ENCODE data around the gene SLCO4A1.
A peak's percentile ranks its signal among the peaks of the same experiment; 100 is the strongest.

The SLCO4A1 gene

DNA sequence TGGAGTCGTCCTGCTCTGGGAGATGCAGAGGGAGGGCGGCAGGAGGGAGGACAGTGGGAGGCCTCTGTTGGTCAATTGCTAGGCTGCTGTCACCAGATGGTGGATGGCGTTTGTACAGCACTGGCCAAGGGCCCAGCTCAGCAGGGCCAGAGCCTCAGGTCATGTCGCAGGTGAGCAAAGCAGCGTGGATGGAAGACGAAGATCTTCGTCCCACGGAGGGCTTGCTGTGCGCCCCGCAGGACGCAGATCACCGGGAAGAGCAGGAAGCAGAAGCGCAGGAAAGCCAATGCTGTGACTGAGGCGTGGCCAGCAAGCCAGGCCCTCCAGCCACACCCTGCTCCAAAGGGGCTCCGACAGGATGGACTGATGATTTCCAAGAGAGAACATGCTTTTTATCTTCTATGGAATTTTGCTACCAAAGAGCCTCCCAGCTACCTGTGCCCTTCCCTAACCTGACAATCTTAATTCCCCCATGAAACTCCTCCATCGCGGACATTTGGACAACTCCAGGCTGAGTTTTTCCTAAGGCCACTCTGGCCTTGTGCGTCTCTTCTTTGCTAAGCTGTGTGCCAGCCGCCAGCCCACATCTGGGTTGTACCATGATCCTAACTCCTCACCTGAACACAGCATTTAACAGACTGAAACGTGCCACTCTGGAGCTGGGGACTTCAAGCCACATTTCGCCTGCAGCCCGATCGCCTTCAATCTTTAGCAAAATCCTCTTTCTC is 3.5 kb upstream of the SLCO4A1 start:
- no peak for DNase-seq (ENCODE audit: low spot score)

DNA sequence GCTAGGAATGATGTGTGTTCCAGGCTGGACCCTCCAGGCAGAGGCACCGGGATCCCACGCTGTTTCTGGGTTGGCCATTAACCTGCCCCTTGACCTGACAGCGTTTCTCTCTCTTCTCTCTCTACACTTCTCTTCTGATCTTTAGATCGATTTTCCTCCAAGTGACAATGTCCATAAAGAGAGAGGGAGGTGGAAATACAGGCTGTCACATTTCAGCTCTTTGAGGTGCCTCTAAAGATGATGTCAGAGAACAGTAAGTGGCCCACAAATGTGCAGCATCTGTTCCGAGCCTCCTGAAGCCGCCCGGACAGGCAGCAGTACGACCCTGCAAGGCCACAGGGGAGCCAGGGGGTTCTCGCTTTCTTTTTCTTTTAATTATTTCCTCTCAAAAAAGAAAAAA is 2.5 kb upstream of the SLCO4A1 start:
- DNase-seq (ENCODE audit: low spot score), result no peak

DNA sequence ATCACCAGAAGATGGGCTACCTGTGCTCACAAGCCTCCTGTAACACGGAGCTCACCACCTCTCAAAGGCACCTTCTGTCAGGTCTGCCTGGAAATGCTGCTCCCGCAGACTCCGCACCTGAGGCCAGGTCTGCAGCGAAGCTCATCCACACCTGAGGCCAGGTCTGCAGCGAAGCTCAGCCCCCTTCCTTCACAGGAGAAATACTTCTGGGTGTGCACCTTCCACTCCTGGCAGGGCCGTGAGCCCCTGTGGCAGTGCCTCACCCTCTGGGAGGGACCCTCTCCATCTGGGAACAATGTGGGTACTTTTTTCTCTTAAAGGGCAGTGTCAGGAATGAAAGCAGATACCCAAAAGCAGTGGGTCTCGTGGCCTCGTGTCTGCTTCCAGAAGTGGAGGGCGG is 1.4 kb upstream of the SLCO4A1 start:
- DNase-seq (ENCODE audit: low spot score), result no peak

DNA sequence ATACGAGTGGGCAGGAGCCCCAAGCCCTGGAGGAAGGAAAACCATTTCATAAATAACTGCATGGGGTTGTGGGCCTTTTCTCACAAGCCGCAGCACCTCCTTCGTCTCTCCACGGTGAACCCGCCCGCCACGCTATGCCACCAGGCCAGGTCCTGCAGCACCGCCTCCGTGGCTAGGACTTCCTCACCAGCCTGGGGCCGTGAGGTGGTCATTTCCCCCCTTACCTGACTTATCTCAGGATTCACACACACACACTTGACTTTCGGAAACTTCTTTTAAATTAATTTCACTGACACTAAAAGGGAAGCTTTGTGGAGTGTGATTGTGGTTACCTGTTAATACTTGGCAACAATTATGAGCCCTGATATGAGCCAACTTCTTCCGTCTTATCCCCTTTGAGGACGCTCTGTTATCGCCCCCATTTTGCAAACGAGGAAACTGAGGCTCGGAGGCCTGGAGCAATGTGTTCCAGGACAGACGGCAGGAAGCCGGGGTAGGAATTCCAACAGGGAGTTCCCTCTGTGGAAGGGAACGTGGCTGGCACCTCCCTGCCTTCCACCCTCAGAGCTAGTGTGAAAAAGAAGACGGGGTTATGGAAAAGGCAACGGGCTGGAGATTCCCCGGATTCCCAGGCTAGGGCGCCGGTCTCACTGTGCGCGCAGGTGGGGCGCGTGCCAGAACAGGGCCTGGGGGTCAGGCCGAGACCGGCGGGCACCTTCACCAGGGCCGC is 817 bp upstream of the SLCO4A1 start:
- DNase-seq (ENCODE audit: low spot score), result no peak

DNA sequence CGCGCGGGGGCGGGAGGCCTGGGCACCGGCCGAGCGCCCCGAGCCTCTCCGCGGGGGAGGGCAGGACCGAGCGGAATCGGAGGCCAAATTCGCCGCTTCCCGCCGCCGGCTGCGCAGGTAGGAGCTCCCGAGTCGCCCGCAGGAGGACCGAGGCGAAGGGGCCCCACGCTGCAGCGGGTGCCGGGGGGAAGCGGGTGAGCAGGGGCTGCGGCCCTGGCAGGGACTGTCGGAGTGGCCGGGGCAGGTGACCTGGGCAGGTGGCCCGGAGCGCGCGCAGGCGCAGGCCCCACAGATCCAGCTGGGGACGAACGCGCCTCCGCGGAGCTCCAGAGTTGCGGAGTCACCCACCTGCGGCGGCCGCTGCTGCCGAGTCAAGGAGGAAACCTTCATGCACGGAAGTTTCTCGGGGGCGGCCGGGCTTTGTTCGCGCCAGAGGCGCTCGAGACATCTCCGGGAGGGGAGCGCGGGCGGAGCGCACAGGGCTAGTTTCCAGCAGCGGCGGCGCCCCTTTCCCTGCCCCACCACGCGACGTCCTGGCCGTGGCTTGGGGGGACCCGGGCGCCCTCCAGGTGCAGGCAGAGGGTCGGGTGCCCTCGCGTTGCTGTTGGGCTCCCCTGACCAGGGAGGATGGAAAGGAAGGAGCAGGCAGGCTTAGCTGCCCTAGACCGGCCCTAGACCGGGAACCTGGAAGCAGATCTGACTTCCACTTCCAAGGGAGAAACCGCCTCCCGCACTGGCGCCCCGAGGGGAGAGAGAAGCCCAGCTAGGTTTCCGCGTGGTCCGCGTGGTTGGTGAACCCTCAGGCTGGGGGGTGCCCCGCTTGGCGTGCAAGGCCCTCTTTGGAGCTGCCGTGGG is 590 bp downstream of the SLCO4A1 start:
- DNase-seq (ENCODE audit: low spot score), result no peak

DNA sequence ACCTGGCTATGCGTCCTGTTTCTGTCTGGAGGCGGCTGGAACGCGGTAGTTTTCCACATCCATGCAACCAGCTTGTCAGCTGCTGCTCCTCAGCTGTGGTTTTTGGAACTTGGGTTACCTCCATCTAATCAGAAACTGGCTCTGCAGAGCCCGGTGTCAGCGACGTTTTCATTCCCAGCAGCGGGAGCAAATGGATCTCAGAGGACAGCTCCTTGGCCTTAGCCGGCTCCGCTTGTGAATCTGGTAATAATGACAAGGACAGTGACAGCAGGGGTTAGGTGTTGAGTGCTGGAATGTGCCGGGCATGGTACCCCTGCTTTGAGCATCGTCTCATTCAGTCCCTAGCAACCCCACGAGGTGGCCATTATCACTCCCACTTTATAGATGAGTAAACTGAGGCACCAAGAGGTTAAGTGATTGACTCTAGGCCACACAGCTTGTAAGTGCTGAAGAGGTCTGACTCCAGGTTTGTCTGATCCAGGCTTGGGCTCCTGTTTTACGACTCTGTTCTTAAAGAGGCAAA is 1.3 kb downstream of the SLCO4A1 start:
- no peak for DNase-seq (ENCODE audit: low spot score)

DNA sequence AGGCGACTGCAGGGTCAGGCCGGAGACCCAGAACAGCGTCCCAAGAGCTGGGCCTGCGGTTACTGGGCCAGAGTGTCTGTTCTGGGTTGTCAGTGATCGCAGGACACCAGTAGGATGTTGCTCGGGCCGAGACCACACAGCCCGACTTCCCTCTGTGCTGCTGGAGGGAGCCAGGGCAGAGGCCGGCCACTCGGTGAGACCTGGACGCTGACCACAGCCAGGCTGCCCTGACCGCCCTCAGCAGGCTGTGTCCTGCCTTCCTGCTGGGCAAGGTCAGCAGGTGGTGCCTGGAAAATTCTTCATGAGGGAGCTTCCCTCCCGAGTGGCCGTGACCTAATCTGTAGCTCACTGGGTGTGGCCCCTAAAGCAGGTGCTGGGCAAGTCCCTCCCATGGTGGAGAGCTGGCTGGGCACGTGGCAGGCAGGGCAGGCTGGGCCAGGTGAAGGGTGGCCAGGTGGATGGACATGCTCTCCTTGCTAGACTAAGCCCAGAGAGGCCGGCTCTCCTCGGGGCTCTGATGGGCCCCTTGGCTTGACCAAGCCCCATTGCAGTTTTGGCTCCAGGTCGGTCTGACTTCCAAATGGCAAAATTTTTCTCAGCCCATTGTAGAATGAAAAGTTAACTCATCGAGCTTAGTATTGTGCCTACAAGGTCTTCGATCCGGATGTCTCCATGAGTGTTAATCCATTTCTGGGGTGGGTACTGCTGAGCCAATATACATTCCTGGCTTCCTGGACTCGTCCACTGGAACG is 1.9 kb downstream of the SLCO4A1 start:
- no peak for DNase-seq (ENCODE audit: low spot score)

DNA sequence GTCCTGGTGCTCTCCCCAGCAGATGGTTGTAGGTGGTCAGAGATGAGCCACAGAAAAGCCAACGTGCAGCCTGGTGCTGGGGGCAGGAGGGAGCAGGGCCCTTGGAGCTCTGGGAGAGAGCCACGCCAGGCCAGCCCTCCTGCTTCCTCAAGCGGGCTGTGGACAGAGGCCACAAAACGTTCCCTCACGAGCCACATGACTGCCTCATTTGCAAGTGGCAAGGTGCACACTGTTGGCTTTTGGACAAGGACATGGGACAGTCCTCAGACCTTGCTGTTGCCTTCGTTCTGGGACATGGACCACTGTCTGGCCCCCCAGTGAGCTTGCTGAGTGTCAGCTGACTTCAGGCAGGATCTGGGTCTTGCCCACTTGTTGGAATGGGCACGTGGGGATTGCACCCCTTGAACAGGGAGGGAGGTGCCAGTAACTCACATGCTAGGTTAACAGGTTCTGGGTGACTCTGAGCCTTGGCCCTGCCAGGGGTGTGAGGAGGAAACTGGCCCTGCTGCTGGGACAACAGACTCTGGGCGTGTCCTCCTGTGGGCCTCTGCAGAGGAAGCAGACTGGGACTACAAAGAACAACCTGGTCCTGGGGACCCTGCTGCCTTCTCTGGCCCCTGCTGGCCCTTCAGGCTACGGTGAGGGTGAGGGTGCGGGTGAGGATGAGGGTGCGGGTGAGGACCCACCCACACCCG is 2.6 kb downstream of the SLCO4A1 start:
- no peak for DNase-seq (ENCODE audit: low spot score)

DNA sequence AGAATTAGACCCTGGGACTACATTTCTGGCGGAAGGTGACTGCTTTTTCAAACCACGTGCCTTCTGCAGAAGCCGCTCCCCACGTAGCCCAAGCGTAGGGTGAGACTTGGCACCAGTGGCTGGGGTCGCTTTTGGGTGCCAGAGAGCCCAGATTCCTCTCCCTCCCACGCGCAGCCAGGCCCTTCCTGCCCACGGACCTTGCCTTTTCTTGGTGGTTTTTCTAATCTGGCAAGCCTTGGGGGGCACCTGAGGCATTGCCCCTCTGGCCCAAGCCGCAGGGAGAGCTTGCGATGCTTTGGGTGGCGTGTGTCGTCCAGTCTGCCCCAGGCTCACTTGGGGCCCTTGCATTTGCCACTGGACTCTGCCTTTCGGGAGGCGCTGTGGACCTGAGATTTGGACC is 3.3 kb downstream of the SLCO4A1 start:
- DNase-seq (ENCODE audit: low spot score), result no peak

DNA sequence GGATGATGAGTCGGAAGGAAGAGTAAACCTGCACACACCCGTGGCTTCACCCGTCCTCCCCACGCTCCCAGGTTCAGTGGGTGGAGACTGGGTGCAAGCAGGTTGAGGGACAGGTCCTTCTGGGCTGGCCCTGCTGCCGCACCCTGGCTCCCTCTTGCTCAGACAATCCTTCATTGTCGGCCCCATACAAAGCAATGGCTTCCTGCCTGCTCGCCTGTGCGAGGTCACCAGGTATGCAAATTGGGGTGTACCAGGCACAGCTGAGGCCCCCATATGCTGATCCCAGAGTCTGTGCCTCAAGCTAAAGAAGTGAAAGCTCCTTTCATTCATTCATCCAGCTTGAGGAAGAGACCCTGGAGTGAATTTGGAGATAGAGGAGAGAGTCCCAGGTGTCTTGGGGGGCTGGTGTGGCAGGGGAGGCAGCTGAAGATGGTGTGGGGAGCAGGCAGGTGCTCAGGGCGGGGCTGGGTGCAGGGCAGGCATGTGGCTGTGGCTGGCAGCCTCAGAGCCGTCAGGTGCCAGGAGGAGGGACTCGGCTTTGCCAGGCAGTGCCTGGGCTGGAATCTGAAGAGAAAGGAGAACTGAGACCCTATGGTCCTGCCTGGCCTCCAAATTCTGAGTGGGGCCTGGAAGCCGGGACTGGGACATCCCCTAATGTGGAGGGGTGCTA is 4.7 kb downstream of the SLCO4A1 start:
- DNase-seq (ENCODE audit: low spot score), result no peak

DNA sequence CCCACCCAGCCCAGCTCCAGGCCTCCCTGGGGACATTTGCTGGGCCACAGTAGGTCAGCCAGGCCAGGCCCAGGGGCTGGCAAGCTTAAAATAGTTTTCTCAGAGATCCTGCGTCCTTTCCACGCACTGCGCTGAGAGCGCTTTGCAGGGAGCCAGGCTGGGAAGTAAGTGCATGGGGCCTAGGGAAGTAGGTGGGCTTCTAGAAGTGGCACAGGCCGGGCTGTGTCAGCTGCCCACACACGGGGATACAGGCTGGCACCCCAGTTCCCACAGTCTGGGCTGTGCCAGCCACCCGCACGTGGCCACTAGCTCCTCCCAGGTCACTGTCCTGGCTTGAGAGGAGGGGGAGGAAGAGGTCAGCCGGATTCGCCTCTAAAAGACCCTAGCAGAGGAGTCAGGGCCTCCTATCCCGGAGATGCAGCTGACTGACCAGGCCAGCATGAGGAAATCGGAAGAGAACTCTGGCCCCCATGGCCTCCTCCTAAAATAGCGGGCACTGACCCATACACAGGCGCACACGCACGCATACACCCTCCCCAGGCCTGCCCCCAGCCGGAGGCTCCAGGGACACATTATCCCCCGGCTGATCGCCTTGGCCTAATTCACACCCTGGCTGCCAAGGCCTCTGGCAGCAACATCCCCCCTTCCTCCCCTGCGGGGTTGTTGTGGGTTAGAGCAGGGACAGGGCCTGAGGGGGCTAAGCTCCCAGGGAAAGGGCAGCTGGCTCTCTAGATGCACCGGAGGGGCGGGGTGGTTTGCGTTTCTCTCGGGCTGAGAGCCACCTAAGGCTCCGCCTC is 5.4 kb downstream of the SLCO4A1 start:
- DNase-seq (ENCODE audit: low spot score), result peak; percentile 44

DNA sequence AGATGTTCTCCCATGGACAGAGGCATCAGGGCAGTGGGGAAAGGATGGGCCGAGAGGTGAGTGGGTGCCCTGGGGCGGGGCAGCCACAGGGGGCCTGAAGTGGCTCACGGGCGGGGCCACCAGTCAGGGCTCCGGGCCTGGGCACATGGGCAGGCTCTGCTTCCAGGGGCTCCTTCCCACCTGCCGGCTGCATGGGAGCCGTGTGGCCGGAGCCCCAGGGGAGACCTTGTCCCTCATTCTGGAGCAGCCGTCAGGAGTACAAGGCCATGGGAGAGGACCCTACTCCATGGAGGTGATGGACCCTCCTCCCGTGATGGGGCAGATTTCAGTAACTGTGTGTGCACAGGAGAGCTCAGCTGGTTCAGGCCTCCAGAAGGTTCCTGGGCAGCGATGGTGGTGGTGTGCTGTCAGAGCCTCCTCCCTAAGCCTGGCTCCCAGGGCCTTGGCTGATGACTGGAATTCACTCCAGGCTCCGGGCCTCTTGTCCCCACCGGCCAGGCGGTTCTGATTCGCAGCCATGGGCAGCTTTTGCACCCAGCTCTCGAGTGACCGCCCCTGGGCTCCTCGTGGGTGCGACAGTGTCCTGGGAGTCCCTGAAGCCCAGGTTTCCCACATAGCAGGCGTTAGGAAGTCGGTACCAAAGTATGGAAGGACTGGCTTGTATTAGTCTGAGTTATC is 6.2 kb downstream of the SLCO4A1 start:
- DNase-seq (ENCODE audit: low spot score), result no peak

DNA sequence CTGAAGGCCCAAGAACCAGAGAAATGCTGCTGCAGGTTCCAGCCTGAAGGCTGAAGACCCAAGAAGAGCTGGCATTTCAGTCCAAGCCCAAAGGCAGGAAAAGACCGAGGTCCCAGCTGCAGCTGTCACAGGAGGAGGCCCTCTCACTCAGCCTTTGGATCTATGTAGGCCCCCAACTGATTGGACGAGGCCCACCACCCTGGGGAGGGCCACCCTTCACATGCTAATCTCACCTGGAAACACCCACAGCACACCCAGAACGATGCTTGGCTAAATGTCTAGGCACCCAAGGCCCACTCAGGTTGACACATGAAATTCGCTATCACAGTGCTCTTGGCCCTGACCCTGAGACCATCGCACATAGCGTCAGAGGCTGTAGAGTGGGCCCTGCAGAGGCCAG is 6.8 kb downstream of the SLCO4A1 start:
- DNase-seq (ENCODE audit: low spot score), result no peak

DNA sequence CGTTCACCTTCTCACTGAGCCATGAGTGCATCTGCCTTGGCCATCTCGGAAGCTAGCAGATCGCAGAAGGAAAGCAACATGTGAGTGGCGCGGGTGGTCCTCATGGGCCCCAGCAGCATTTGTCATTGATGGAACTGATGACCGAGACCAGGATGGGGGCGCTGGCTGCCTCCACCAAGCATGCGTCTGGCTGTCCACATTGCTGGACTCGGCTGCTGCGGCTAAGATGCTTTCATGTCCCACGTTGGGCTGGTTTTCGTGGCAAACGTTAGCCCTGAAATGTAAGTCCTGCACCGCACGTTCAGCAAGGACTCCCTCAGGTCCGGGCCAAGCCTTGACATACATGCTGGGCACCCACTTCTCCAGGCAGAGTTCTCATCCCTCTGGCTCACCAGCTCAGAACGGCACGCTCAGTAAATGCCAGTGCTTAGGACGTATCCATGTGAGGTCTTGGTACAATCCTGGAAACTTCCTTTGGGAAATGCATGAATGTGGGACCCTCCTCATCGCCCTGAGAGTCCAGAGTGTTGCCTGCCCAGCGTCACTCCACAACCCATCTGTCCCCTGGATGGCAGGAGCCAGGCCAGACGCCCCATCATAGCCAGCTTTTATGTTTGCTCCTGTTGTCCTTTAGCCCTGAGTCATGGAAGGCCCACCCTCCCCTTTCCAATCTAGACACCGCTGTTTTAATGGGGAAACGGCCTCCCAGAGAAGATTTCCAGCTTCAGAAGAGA is 8.4 kb downstream of the SLCO4A1 start:
- no peak for DNase-seq (ENCODE audit: low spot score)

DNA sequence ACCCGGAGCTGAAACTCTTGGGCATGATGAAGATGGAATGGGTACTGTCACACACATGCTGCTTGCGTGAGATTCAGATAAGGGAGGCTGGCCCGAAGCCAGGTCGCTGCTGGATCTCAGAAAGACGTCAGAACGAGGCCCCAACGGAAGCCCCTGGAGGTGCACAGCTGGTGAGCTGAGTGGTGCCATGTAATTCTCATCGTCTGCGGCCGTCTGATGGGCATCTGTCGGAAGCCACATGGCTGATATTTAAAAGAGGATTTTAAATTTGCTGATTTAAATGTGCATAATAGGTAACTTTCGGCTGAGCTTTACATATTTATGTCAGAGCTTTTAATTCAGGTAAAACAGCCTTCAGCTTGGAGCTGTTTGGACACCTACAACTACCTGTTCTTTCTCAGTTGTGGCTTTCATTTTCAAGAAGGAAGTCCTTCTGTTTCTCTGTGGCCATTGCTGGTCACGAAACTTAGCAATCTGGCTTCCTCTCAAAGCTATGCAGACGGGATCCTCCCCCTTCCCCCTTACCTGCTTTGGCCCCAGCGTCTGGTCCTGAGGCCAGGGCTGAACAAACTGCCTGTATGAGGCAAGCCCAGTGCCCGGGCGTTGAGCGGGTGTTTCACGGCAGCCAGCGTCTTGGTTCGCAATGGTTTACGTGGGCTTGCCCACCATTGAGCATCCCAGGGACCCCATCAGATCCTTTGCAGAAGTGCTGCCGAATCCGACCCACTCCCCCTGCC is 9.2 kb downstream of the SLCO4A1 start:
- no peak for DNase-seq (ENCODE audit: low spot score)

DNA sequence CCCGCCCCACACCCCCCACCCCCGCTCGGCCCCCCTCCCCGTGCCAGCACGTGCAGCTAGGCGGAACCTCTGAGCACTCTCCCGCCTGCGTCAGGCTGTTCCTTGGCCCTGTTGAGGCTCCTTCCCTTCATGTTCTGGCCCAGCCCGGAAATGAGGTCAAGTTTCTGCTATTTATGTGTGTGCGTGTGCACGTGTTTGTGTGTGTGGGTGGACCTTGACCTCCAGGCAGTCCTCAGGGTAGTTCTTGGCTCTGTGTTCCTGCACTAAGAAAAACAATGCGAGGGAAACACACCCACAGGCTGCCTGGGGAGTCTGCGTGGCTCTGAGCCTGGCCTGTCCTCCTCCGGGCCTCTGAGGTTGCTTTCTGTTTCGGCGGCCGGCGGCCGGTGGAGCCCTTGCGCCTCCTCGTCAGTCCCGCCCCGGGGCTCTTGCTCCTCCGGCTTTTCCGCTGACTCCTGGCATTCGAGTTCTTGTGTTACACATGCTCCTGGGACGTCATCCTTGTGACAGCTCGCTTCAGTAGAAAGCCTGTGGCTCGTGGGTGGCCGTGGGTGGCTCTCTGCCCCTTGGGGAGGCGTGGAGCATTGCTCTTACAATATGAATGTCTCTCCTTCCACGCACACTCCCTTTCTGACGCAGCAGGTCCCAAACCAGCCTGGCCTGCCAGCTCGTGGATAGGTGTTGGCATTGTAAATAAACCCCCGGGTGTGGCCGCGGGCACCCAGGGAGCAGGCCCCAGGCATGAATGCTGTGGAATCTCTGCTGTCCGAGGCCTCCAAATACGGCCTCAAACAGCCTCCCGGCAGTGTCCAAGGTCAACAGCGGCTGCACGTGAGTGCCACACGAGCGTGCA is 10.0 kb downstream of the SLCO4A1 start:
- DNase-seq (ENCODE audit: low spot score), result peak; percentile 76

DNA sequence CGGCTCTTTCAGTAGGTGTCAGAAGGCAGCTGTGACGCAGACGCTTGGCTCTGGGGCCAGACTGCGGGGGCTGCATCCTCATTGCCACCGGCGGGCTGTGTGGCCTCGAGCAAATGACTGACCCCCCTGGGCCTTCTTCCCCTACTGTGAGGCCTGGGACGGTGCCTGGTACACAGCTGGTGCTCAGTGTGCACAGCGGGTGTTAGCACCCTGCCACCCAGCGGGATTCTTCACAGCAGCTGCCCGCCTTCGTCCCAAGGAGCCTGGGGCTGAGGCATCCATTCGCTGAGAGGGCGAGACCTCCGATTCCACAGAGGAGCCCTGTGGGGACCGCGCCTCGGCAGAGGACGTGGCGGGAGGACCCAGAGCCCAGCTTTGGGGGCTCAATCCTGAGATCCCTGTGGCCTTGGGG is 10.6 kb downstream of the SLCO4A1 start:
- no peak for DNase-seq (ENCODE audit: low spot score)

Measured in Ammon's horn (tissue), 1 donor.